Natural killer cell (primary cell): ENCODE results near the gene ZNF277. TPM values are rescaled to one million over a fixed set of nuclear protein-coding genes. Genes with fewer than 3 reads are reported as not detected.

Source experiments
- ATAC-seq, 3 donors: fragments of 150-1000 bp in 2 of 3; fragments of 200-7000 bp in 1 of 3; cut with Tn5 transposase; 1 replicate in 1 of 3; 2 replicates in 2 of 3; pipeline ENCODE4 v1.10.0; 2021; ENCODE audit warnings: mild to moderate bottlenecking in 2 of 3, moderate library complexity in 2 of 3
- DNase-seq, 2 donors: peaks; one replicate each; pipeline versions ENCODE4 v3.0.0 to v3.0.0-alpha.2; 2013 to 2021; ENCODE audit warnings: mixed read lengths in 1 of 2
- H3K27ac ChIP-seq: one replicate; pipeline ENCODE4 v1.5.1; 2013; ENCODE audit warnings: mild to moderate bottlenecking, low read length
- H3K27me3 ChIP-seq: one replicate; pipeline ENCODE4 v1.6.1; 2013; ENCODE audit warnings: low read length; ENCODE audit not compliant: control insufficient read depth, insufficient read depth
- H3K36me3 ChIP-seq: one replicate; pipeline ENCODE4 v1.6.1; 2013; ENCODE audit warnings: low read length; ENCODE audit not compliant: control insufficient read depth, insufficient read depth
- H3K4me1 ChIP-seq: one replicate; pipeline ENCODE4 v1.6.1; 2013; ENCODE audit warnings: low read length; ENCODE audit not compliant: control insufficient read depth, insufficient read depth
- H3K4me3 ChIP-seq: one replicate; pipeline ENCODE4 v1.5.1; 2013; ENCODE audit warnings: low read length
- H3K9me3 ChIP-seq: one replicate; pipeline ENCODE4 v1.6.1; 2013; ENCODE audit warnings: low read length; ENCODE audit not compliant: control insufficient read depth, insufficient read depth
- H3K27ac Mint-ChIP-seq, 2 donors: one replicate each; pipeline ENCODE4 v1.8.0; 2022; ENCODE audit warnings: mild to moderate bottlenecking in 2 of 2, mixed read lengths in 2 of 2, moderate library complexity in 1 of 2
- H3K27me3 Mint-ChIP-seq, 2 donors: one replicate each; pipeline ENCODE4 v1.8.0; 2022; ENCODE audit warnings: low read depth in 2 of 2, mixed read lengths in 2 of 2
- H3K36me3 Mint-ChIP-seq: one replicate; pipeline ENCODE4 v1.8.0; 2022; ENCODE audit warnings: mixed read lengths
- H3K4me1 Mint-ChIP-seq, 2 donors: one replicate each; pipeline ENCODE4 v1.8.0; 2022; ENCODE audit warnings: mixed read lengths in 2 of 2
- H3K4me3 Mint-ChIP-seq: one replicate; pipeline ENCODE4 v1.8.0; 2022; ENCODE audit warnings: mild to moderate bottlenecking, moderate library complexity, mixed read lengths
- H3K9me3 Mint-ChIP-seq, 2 donors: one replicate each; pipeline ENCODE4 v1.8.0; 2022; ENCODE audit warnings: mixed read lengths in 2 of 2
- WGBS: methylation state at CpG from one replicate; pipeline ENCODE4 v1.1.7; 2013; ENCODE audit warnings: missing lambda C conversion rate; ENCODE audit not compliant: insufficient coverage; 5-methylcytosine and 5-hydroxymethylcytosine counted together
- intact Hi-C: fragments of 100-400 bp; cut with micrococcal nuclease; formaldehyde crosslinking; loops from one replicate; pipeline ENCODE4 v1.14.2; 2022
- total RNA-seq, 4 donors: library from RNA; stranded (reverse); fragments of 120-200 nt in 1 of 4; gene quantifications; one replicate each; pipeline versions ENCODE4 v1.2.3 to v1.2.4, GENCODE V29; 2013 to 2022
- TF ChIP-seq, protein P1 (sequence below): fragments of 200-600 bp; IDR thresholded peaks from one replicate; pipeline ENCODE4 v1.8.0; 2022; ENCODE audit warnings: antibody characterized with exemption

Gene ZNF277
- total RNA-seq, 3 donors from 2014 or later (not counting 1 experiment from before 2014, with no cell fraction given) = 13.0 to 20.8 (median 16.7) TPM

DNA sequence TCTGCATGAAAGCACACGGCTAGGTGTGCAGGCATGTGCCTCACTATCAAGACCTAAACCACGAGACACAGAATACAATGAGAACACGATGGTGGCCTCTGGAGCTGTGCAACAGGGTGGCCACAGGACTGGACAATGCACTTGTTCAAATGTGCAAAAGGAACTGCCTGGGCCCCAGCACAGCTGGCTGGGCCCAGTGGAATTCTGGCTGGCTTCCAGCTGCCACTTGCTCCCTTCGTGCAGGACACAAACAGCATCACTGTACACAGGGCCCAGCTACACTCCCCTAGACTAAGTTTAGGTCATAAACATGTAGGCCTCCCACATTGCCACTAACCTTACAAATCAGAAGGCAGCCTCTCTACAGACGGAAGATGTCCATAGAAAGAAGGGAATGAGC lies 23.7 kb upstream of the ZNF277 start:
- TF ChIP-seq, protein P1, sequence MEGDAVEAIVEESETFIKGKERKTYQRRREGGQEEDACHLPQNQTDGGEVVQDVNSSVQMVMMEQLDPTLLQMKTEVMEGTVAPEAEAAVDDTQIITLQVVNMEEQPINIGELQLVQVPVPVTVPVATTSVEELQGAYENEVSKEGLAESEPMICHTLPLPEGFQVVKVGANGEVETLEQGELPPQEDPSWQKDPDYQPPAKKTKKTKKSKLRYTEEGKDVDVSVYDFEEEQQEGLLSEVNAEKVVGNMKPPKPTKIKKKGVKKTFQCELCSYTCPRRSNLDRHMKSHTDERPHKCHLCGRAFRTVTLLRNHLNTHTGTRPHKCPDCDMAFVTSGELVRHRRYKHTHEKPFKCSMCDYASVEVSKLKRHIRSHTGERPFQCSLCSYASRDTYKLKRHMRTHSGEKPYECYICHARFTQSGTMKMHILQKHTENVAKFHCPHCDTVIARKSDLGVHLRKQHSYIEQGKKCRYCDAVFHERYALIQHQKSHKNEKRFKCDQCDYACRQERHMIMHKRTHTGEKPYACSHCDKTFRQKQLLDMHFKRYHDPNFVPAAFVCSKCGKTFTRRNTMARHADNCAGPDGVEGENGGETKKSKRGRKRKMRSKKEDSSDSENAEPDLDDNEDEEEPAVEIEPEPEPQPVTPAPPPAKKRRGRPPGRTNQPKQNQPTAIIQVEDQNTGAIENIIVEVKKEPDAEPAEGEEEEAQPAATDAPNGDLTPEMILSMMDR = no peak
- WGBS = 90% methylated on average over 4 of the region's 5 CpGs
- intact Hi-C loops = no loop called here
- Mint-ChIP-seq H3K9me3 (no peaks in the 10 kb centered on the region), H3K4me1 (no peaks in the 10 kb centered on the region), H3K27me3 (peaks cover 4 to 34% of the 10 kb centered on the region in 2 donors), H3K36me3 (no peaks in the 10 kb centered on the region), H3K27ac (no peak overlapping the region), H3K4me3 (no peak overlapping the region)
- no peak for ATAC-seq
- Histone ChIP-seq H3K9me3 (no peaks in the 10 kb centered on the region), H3K27ac (no peak overlapping the region), H3K36me3 (no peaks in the 10 kb centered on the region), H3K4me1 (no peaks in the 10 kb centered on the region), H3K4me3 (no peak overlapping the region), H3K27me3 (peaks cover 5% of the 10 kb centered on the region)
- no peak for DNase-seq

DNA sequence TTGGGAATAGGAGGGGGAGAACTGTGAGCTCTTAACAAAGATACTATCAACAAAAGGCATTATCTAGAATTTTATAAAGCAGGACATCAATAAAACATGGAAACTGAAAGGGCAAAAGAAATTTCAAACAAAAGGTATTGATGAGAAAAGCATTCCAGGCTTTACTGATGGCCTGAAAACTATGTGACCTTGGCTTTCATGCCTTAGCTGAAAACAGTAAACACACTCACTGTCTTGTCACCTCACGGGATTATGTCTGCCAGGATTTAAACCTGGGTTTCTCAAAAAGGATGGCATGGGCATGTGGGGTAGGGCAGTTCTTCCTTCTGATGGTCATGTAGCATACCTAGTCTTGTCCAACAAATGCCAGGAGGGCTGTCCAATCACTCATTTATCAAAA lies 23.2 kb upstream of the ZNF277 start:
- no peaks in the 10 kb centered on the region for H3K4me1 ChIP-seq
- no peak overlapping the region for H3K27ac Mint-ChIP-seq
- no peaks in the 10 kb centered on the region for H3K4me1 Mint-ChIP-seq
- H3K36me3 Mint-ChIP-seq = no peaks in the 10 kb centered on the region
- H3K9me3 ChIP-seq = no peaks in the 10 kb centered on the region
- H3K36me3 ChIP-seq = no peaks in the 10 kb centered on the region
- TF ChIP-seq, protein P1 = no peak
- H3K4me3 ChIP-seq = no peak overlapping the region
- DNase-seq = no peak
- peaks cover 0 to 29% of the 10 kb centered on the region in 2 donors for H3K27me3 Mint-ChIP-seq
- H3K4me3 Mint-ChIP-seq = no peak overlapping the region
- no peak overlapping the region for H3K27ac ChIP-seq
- ATAC-seq = no peak
- no peaks in the 10 kb centered on the region for H3K9me3 Mint-ChIP-seq
- H3K27me3 ChIP-seq = no peaks in the 10 kb centered on the region
- intact Hi-C loops = no loop called here
- WGBS = 57% methylated on average over 1 of the region's 1 CpG

DNA sequence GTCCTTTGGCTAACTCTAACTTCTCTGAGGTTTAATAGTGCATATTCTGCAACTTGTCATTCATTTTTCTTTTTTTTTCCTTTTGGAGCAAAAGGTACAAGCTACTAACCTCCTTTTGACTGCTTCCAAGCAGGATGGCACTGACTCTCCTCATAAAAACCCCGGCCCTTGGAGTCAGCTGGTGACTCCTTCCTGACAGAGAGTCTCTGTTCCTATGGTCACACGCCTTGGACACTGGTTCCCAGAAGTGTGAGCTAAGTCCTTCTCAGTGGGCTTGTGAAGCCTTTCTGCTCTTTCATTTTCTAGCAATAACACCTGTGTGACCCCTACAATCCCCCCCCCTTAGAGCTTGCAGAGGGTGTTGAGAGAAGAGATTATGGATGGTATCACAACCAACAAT lies 22.0 kb upstream of the ZNF277 start:
- TF ChIP-seq, protein P1 = no peak
- 91% methylated on average over 2 of the region's 2 CpGs for WGBS
- H3K4me1 Mint-ChIP-seq = no peaks in the 10 kb centered on the region
- H3K4me3 ChIP-seq = no peak overlapping the region
- no peaks in the 10 kb centered on the region for H3K36me3 Mint-ChIP-seq
- no peaks in the 10 kb centered on the region for H3K9me3 ChIP-seq
- H3K36me3 ChIP-seq = no peaks in the 10 kb centered on the region
- peaks cover 0 to 28% of the 10 kb centered on the region in 2 donors for H3K27me3 Mint-ChIP-seq
- H3K4me1 ChIP-seq = no peaks in the 10 kb centered on the region
- no peak overlapping the region for H3K27ac Mint-ChIP-seq
- no peaks in the 10 kb centered on the region for H3K9me3 Mint-ChIP-seq
- ATAC-seq = no peak
- H3K27ac ChIP-seq = no peak overlapping the region
- intact Hi-C loops = no loop called here
- H3K27me3 ChIP-seq = no peaks in the 10 kb centered on the region
- no peak for DNase-seq
- no peak overlapping the region for H3K4me3 Mint-ChIP-seq
